Keratinocyte (primary cell): Measurements from ENCODE around the gene PDE8A.

ENCODE experiments used
- EZH2 ChIP-seq: IDR thresholded peaks from one replicate; pipeline ENCODE4 v1.6.1; 2012; ENCODE audit warnings: inconsistent platforms, mild to moderate bottlenecking, low read length, moderate library complexity
- TF ChIP-seq, protein P1 (sequence below), 3 experiments: IDR thresholded peaks in 1 of 3; conservative IDR thresholded peaks in 1 of 3; optimal IDR thresholded peaks in 1 of 3; 2 replicates in 2 of 3; 3 replicates in 1 of 3; pipeline versions ENCODE3 to v1.5.1; 2011; ENCODE audit warnings: low read length in 3 of 3, mild to moderate bottlenecking in 3 of 3, moderate library complexity in 2 of 3, control low read depth in 1 of 3, inconsistent platforms in 1 of 3; ENCODE audit not compliant: insufficient read depth in 2 of 3; ENCODE audit errors: extremely low read depth in 1 of 3

DNA sequence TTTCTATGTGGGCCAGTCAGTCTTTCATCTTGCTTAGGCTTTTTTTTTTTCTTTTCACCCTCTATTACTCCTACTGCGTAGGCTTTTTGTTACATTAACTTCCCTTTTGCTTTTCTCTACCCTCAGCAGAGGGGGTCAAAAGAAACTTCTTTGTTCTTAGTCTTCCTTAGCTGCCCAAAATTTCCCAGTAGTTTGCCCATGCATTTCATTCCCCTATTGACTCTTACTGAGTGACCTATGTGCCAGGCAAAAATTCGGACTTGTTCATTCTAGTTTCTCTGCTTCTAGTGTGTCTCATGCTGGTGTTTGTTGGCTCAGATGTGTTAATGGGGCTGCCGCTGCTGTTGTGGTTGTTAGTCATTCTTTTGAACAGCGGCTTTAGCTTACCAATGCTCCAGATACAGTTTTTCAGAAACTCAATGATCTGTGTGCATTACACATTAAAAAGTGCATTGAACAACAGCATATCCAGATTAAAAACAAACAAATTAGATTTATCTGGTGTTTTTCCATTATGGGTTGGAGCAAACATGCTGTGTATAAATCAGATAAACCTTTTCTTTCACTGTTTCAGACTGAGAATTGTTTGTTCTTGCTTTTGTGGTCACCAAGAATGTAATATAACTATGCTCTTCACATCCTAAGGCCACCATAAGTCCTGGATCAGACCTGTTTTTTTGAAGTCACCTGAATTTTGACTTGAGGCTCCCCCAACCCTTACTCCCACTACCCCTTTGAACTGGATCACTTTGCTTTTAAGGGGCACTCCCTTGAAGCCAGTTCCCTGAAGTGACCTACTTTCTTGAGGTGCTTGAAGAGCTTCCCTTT, 43.1 kb downstream of the PDE8A start:
- TF ChIP-seq, protein P1, sequence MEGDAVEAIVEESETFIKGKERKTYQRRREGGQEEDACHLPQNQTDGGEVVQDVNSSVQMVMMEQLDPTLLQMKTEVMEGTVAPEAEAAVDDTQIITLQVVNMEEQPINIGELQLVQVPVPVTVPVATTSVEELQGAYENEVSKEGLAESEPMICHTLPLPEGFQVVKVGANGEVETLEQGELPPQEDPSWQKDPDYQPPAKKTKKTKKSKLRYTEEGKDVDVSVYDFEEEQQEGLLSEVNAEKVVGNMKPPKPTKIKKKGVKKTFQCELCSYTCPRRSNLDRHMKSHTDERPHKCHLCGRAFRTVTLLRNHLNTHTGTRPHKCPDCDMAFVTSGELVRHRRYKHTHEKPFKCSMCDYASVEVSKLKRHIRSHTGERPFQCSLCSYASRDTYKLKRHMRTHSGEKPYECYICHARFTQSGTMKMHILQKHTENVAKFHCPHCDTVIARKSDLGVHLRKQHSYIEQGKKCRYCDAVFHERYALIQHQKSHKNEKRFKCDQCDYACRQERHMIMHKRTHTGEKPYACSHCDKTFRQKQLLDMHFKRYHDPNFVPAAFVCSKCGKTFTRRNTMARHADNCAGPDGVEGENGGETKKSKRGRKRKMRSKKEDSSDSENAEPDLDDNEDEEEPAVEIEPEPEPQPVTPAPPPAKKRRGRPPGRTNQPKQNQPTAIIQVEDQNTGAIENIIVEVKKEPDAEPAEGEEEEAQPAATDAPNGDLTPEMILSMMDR (optimal IDR thresholded peaks at IDR 0.05 in 1 of 3, IDR thresholded peaks at IDR 0.05 in 1 of 3, conservative IDR thresholded peaks at IDR 0.05 in 1 of 3; ENCODE audit: extremely low read depth in 1 of 3, insufficient read depth in 2 of 3, low read length in 3 of 3), result no peak
- TF ChIP-seq EZH2, result no peak
